ENCODE data around the gene SMAP1.

- TF ChIP-seq CTCF (IDR thresholded peaks at IDR 0.05) (no peak), POLR2A (IDR thresholded peaks at IDR 0.05) (no peak)
Measured at GRCh38 chr6:70860920-70861319, 193.2 kb downstream of the SMAP1 start.

Measured in heart left ventricle (tissue), 13 donors.